GM13977 (cell line): ENCODE results near the gene SHISAL1.

ENCODE experiments used
- DNase-seq: peaks from one replicate; pipeline ENCODE4 v3.0.0; 2012; ENCODE audit warnings: low spot score
- CTCF ChIP-seq: IDR thresholded peaks from 2 replicates; pipeline ENCODE4 v1.5.1; 2012; ENCODE audit warnings: mild to moderate bottlenecking, control low read depth; ENCODE audit not compliant: insufficient read depth; ENCODE audit errors: extremely low read depth, missing control alignments
- in situ Hi-C: fragments of 300-500 bp; cut with MboI; formaldehyde crosslinking; loops from one replicate; pipeline ENCODE4 v1.12.0; 2022; ENCODE audit warnings: low sequenced_read_pairs, low pct_unique_long_range_greater_than_20kb, mixed read lengths, inconsistent platforms; ENCODE audit not compliant: unreplicated experiment

SHISAL1 gene

GRCh38 chr22:44211256-44211945 is 101.3 kb downstream of the SHISAL1 start:
- TF ChIP-seq CTCF: no peak
- in situ Hi-C loops: no loop called here
- DNase-seq: no peak

- TF ChIP-seq CTCF: no peak
- in situ Hi-C loops: no loop called here
- no peak for DNase-seq
Measured at GRCh38 chr22:44210722-44211121, 102.0 kb downstream of the SHISAL1 start.

GRCh38 chr22:44209343-44209742 is 103.4 kb downstream of the SHISAL1 start:
- no peak for DNase-seq
- in situ Hi-C loops: no loop called here

GRCh38 chr22:44207981-44208317 is 104.8 kb downstream of the SHISAL1 start:
- no peak for TF ChIP-seq CTCF
- in situ Hi-C loops: no loop called here

More at GRCh38 chr22:44209343-44209742, 103.4 kb downstream of the SHISAL1 start:
- TF ChIP-seq CTCF: no peak

GRCh38 chr22:44207173-44207980 is 105.4 kb downstream of the SHISAL1 start:
- no peak for DNase-seq
- in situ Hi-C loops: no loop called here
- TF ChIP-seq CTCF: no peak

More at GRCh38 chr22:44207981-44208317, 104.8 kb downstream of the SHISAL1 start:
- DNase-seq: no peak

- no peak for TF ChIP-seq CTCF
- no peak for DNase-seq
- in situ Hi-C loops: no loop called here
Measured at GRCh38 chr22:44206696-44207095, 106.1 kb downstream of the SHISAL1 start.
